Natural killer cell (primary cell): ENCODE measurements around the gene HNRNPAB. TPM values are rescaled to one million over a fixed set of nuclear protein-coding genes. Genes with fewer than 3 reads are reported as not detected.

ENCODE experiments used
- ATAC-seq, 3 donors: fragments of 150-1000 bp in 2 of 3; fragments of 200-7000 bp in 1 of 3; cut with Tn5 transposase; 1 replicate in 1 of 3; 2 replicates in 2 of 3; pipeline ENCODE4 v1.10.0; 2021; ENCODE audit warnings: mild to moderate bottlenecking in 2 of 3, moderate library complexity in 2 of 3
- DNase-seq, 2 donors: peaks; one replicate each; pipeline versions ENCODE4 v3.0.0 to v3.0.0-alpha.2; 2013 to 2021; ENCODE audit warnings: mixed read lengths in 1 of 2
- H3K27ac ChIP-seq: one replicate; pipeline ENCODE4 v1.5.1; 2013; ENCODE audit warnings: mild to moderate bottlenecking, low read length
- H3K27me3 ChIP-seq: one replicate; pipeline ENCODE4 v1.6.1; 2013; ENCODE audit warnings: low read length; ENCODE audit not compliant: control insufficient read depth, insufficient read depth
- H3K36me3 ChIP-seq: one replicate; pipeline ENCODE4 v1.6.1; 2013; ENCODE audit warnings: low read length; ENCODE audit not compliant: control insufficient read depth, insufficient read depth
- H3K4me1 ChIP-seq: one replicate; pipeline ENCODE4 v1.6.1; 2013; ENCODE audit warnings: low read length; ENCODE audit not compliant: control insufficient read depth, insufficient read depth
- H3K4me3 ChIP-seq: one replicate; pipeline ENCODE4 v1.5.1; 2013; ENCODE audit warnings: low read length
- H3K9me3 ChIP-seq: one replicate; pipeline ENCODE4 v1.6.1; 2013; ENCODE audit warnings: low read length; ENCODE audit not compliant: control insufficient read depth, insufficient read depth
- H3K27ac Mint-ChIP-seq, 2 donors: one replicate each; pipeline ENCODE4 v1.8.0; 2022; ENCODE audit warnings: mild to moderate bottlenecking in 2 of 2, mixed read lengths in 2 of 2, moderate library complexity in 1 of 2
- H3K27me3 Mint-ChIP-seq, 2 donors: one replicate each; pipeline ENCODE4 v1.8.0; 2022; ENCODE audit warnings: low read depth in 2 of 2, mixed read lengths in 2 of 2
- H3K36me3 Mint-ChIP-seq: one replicate; pipeline ENCODE4 v1.8.0; 2022; ENCODE audit warnings: mixed read lengths
- H3K4me1 Mint-ChIP-seq, 2 donors: one replicate each; pipeline ENCODE4 v1.8.0; 2022; ENCODE audit warnings: mixed read lengths in 2 of 2
- H3K4me3 Mint-ChIP-seq: one replicate; pipeline ENCODE4 v1.8.0; 2022; ENCODE audit warnings: mild to moderate bottlenecking, moderate library complexity, mixed read lengths
- H3K9me3 Mint-ChIP-seq, 2 donors: one replicate each; pipeline ENCODE4 v1.8.0; 2022; ENCODE audit warnings: mixed read lengths in 2 of 2
- WGBS: methylation state at CpG from one replicate; pipeline ENCODE4 v1.1.7; 2013; ENCODE audit warnings: missing lambda C conversion rate; ENCODE audit not compliant: insufficient coverage; 5-methylcytosine and 5-hydroxymethylcytosine counted together
- intact Hi-C: fragments of 100-400 bp; cut with micrococcal nuclease; formaldehyde crosslinking; loops from one replicate; pipeline ENCODE4 v1.14.2; 2022
- total RNA-seq, 4 donors: library from RNA; stranded (reverse); fragments of 120-200 nt in 1 of 4; gene quantifications; one replicate each; pipeline versions ENCODE4 v1.2.3 to v1.2.4, GENCODE V29; 2013 to 2022
- TF ChIP-seq, protein P1 (sequence below): fragments of 200-600 bp; IDR thresholded peaks from one replicate; pipeline ENCODE4 v1.8.0; 2022; ENCODE audit warnings: antibody characterized with exemption

HNRNPAB gene
- total RNA-seq, 3 donors from 2014 or later (not counting 1 experiment from before 2014, with no cell fraction given) = 77.6 to 98.4 (median 88.4) TPM

DNA sequence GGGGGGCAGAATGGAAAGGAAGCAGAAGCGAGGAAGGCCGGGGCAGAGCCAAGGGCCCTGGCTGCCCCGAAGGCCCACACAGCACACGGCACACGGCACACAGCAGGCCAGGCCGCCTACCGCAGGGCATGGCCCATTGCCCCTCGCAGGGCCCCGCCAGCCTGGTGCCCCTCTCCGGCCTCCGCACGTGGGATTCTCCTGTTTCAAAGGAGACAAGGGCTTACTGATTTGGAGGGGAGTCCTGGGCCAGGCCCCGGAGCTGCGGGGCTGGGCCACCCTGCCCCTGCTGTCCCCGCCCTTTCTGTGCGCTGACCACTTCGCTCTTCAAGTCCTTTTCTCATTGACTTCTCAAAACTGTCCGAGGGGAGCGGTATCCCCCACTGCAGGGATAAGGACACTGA is 36.0 kb downstream of the HNRNPAB start:
- no peak for DNase-seq

DNA sequence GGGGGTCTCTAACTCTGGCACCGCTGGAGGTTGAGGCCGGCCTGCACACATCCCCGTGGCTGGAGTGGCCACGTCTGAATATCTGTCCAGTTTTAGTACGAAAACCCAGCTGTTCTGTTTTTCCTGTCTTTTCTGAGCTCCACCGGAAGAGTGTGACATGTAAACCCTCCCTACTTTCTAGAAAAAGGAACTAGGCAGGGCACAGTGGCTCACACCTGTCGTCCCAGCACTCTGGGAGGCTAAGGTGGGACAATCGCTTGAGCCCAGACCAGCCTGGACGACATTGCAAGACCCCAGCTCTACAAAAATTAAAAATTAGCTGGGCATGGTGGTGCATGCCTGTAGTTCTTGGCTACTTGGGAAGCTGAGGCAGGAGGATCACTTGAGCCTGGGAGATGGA is 36.4 kb downstream of the HNRNPAB start:
- H3K36me3 ChIP-seq = no peaks in the 10 kb centered on the region
- TF ChIP-seq, protein P1, sequence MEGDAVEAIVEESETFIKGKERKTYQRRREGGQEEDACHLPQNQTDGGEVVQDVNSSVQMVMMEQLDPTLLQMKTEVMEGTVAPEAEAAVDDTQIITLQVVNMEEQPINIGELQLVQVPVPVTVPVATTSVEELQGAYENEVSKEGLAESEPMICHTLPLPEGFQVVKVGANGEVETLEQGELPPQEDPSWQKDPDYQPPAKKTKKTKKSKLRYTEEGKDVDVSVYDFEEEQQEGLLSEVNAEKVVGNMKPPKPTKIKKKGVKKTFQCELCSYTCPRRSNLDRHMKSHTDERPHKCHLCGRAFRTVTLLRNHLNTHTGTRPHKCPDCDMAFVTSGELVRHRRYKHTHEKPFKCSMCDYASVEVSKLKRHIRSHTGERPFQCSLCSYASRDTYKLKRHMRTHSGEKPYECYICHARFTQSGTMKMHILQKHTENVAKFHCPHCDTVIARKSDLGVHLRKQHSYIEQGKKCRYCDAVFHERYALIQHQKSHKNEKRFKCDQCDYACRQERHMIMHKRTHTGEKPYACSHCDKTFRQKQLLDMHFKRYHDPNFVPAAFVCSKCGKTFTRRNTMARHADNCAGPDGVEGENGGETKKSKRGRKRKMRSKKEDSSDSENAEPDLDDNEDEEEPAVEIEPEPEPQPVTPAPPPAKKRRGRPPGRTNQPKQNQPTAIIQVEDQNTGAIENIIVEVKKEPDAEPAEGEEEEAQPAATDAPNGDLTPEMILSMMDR = no peak
- DNase-seq (no peak), ATAC-seq (no peak)
- H3K4me3 Mint-ChIP-seq = peak overlapping the region; percentile 65
- no peaks in the 10 kb centered on the region for H3K9me3 ChIP-seq
- peaks cover 85% of the 10 kb centered on the region for H3K4me1 ChIP-seq
- peak overlapping the region; percentile 79 to 98 for H3K27ac Mint-ChIP-seq
- WGBS = 15% methylated on average over 9 of the region's 9 CpGs
- H3K36me3 Mint-ChIP-seq = no peaks in the 10 kb centered on the region
- peaks cover 30 to 64% of the 10 kb centered on the region in 2 donors for H3K4me1 Mint-ChIP-seq
- no peaks in the 10 kb centered on the region for H3K27me3 Mint-ChIP-seq
- no peaks in the 10 kb centered on the region for H3K9me3 Mint-ChIP-seq
- intact Hi-C loops = no loop called here
- H3K4me3 ChIP-seq = no peak overlapping the region
- H3K27me3 ChIP-seq = no peaks in the 10 kb centered on the region
- peak overlapping the region; percentile 86 for H3K27ac ChIP-seq

More for the DNA sequence above, 36.0 kb downstream of the HNRNPAB start:
- no peak overlapping the region for H3K4me3 ChIP-seq
- H3K9me3 Mint-ChIP-seq = no peaks in the 10 kb centered on the region
- peaks cover 86% of the 10 kb centered on the region for H3K4me1 ChIP-seq
- H3K4me1 Mint-ChIP-seq = peaks cover 35 to 69% of the 10 kb centered on the region in 2 donors
- WGBS = 44% methylated on average over 19 of the region's 19 CpGs
- H3K4me3 Mint-ChIP-seq = no peak overlapping the region
- intact Hi-C loops = no loop called here
- H3K27me3 ChIP-seq = no peaks in the 10 kb centered on the region
- H3K9me3 ChIP-seq = no peaks in the 10 kb centered on the region
- H3K27me3 Mint-ChIP-seq = no peaks in the 10 kb centered on the region
- peak overlapping the region; percentile 86 for H3K27ac ChIP-seq
- H3K27ac Mint-ChIP-seq = peak overlapping the region; percentile 79 to 98
- no peaks in the 10 kb centered on the region for H3K36me3 Mint-ChIP-seq
- TF ChIP-seq, protein P1 = no peak
- no peaks in the 10 kb centered on the region for H3K36me3 ChIP-seq
- ATAC-seq = peak in 1 of 3 donors; percentile 7

DNA sequence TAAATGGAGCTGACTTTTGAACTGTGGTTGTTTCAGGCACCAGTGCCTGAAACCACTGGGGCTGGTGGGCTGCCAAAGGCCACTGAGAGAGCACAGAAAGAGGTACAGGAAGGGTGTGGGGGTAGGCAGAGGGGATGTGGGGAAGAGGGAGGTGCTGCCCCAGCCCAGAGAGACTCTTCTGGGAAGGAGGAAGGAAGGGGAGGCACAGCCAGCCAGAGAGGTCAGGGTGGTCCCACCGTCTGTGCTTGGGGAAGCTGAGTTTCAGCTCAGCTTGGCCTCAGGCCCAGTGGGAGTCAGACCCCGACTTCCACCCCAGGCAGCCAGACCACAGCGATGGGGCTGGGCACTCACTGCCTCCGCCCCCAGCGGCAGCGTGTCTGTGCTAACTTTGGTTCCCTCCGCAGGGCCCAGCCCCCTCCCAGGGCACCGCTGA is 36.9 kb downstream of the HNRNPAB start:
- peaks cover 26 to 60% of the 10 kb centered on the region in 2 donors for H3K4me1 Mint-ChIP-seq
- intact Hi-C loops = no loop called here
- H3K9me3 Mint-ChIP-seq = no peaks in the 10 kb centered on the region
- ATAC-seq (peak in 2 of 3 donors; percentile 14 to 20), DNase-seq (peak in 1 of 2 donors; percentile 42)
- Histone ChIP-seq H3K27me3 (no peaks in the 10 kb centered on the region), H3K9me3 (no peaks in the 10 kb centered on the region), H3K4me1 (peaks cover 85% of the 10 kb centered on the region), H3K36me3 (no peaks in the 10 kb centered on the region), H3K27ac (peak overlapping the region; percentile 86), H3K4me3 (no peak overlapping the region)
- H3K36me3 Mint-ChIP-seq = no peaks in the 10 kb centered on the region
- TF ChIP-seq, protein P1 = no peak
- H3K27me3 Mint-ChIP-seq = no peaks in the 10 kb centered on the region
- peak overlapping the region; percentile 65 for H3K4me3 Mint-ChIP-seq
- H3K27ac Mint-ChIP-seq = peak overlapping the region; percentile 79 to 98
- WGBS = 9% methylated on average over 8 of the region's 8 CpGs

DNA sequence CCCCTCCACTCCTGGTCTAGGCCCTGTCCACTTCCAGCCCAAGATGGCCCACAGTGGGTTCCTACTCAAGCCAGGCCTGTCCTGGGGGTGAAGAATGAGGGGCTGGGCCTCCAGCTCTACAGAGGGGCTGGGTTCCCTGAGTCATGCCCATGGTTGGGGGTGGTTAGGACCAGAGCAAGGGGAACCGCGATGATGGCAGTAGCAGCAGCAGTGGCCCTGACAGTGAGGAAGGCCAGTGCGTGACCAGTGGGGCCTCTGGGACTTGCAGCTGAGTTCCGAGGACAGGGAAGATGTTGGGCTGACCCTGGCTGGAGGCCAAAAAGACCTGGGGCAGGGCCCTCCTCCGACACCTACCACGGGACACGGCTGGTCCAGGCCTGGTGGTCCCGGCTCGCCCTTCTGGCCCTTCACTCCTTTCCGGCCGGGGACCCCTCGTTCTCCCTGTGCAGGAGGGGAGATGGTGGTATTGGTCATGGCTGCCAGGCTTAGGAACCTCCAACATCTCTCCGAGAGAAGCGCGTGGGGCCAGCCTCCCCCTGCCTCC is 37.4 kb downstream of the HNRNPAB start:
- TF ChIP-seq, protein P1 = no peak
- Mint-ChIP-seq H3K27me3 (no peaks in the 10 kb centered on the region), H3K9me3 (no peaks in the 10 kb centered on the region), H3K27ac (peak overlapping the region; percentile 79 to 98), H3K36me3 (no peaks in the 10 kb centered on the region), H3K4me3 (no peak overlapping the region), H3K4me1 (peaks cover 21 to 56% of the 10 kb centered on the region in 2 donors)
- Histone ChIP-seq H3K4me1 (peaks cover 85% of the 10 kb centered on the region), H3K9me3 (no peaks in the 10 kb centered on the region), H3K27ac (peak overlapping the region; percentile 86), H3K4me3 (no peak overlapping the region), H3K27me3 (no peaks in the 10 kb centered on the region), H3K36me3 (no peaks in the 10 kb centered on the region)
- intact Hi-C loops = no loop called here
- DNase-seq (no peak), ATAC-seq (peak in 2 of 3 donors; percentile 4 to 17)
- WGBS = 70% methylated on average over 15 of the region's 15 CpGs
